ENCODE results near the gene FKBP8. TPM values are rescaled to one million over a fixed set of nuclear protein-coding genes. Genes with fewer than 3 reads are reported as not detected.
"Not testable (repeated sequence)": the region's sequence is repeated elsewhere in the genome, so short reads cannot be mapped to it uniquely, and the experiment has no call there.

Gene FKBP8
- total RNA-seq, 1 experiment from 2014 or later: 184 TPM

- Mint-ChIP-seq H3K27ac (ENCODE audit: unreplicated experiment) (no peak overlapping the region), H3K4me3 (ENCODE audit: unreplicated experiment) (no peak overlapping the region), H3K4me1 (ENCODE audit: low read depth, unreplicated experiment) (no peaks in the 10 kb centered on the region), H3K9me3 (ENCODE audit: unreplicated experiment) (no peaks in the 10 kb centered on the region), H3K36me3 (ENCODE audit: insufficient read depth, unreplicated experiment) (peaks cover 9% of the 10 kb centered on the region), H3K27me3 (ENCODE audit: insufficient read depth, unreplicated experiment) (no peaks in the 10 kb centered on the region)
- ChIA-PET POLR2A (no interaction called here), CTCF (no interaction called here)
- Histone ChIP-seq H3K9me3 (no peaks in the 10 kb centered on the region), H3K4me1 (peaks cover 5% of the 10 kb centered on the region), H3K36me3 (ENCODE audit: control insufficient read depth, insufficient read depth, low read length) (no peaks in the 10 kb centered on the region), H3K4me3 (ENCODE audit: low read depth, low read length) (no peak overlapping the region), H3K27me3 (replicated peaks; ENCODE audit: control insufficient read depth, insufficient read depth, low read length) (no peaks in the 10 kb centered on the region)
- intact Hi-C loops (cut with micrococcal nuclease; ENCODE audit: unreplicated experiment): loop anchor here (5.0 kb wide), 3 partner anchors 33 to 48 kb away; partner anchors contain the start of genes KXD1 and UBA52
- TF ChIP-seq CTCF (IDR thresholded peaks at IDR 0.05; ENCODE audit: insufficient read depth in 1 of 2, low read depth in 1 of 2, low read length in 1 of 2, severe bottlenecking in 1 of 2, unreplicated experiment in 1 of 2): no peak
- no peak for DNase-seq
- no TSS peak for BruUV-seq (replicated peaks)
Measured at GRCh38 chr19:18523841-18524240, 19.5 kb downstream of the FKBP8 start.

GRCh38 chr19:18522862-18523440 is 20.4 kb downstream of the FKBP8 start:
- BruUV-seq (replicated peaks): TSS peak; percentile 91
- not testable (repeated sequence) for H3K4me3 ChIP-seq (ENCODE audit: low read depth, low read length)
- H3K27ac Mint-ChIP-seq (ENCODE audit: unreplicated experiment): peak overlapping the region; percentile 89

GRCh38 chr19:18522124-18522861 is 21.1 kb downstream of the FKBP8 start:
- H3K27me3 Mint-ChIP-seq (ENCODE audit: insufficient read depth, unreplicated experiment): no peaks in the 10 kb centered on the region
- H3K27me3 ChIP-seq (replicated peaks; ENCODE audit: control insufficient read depth, insufficient read depth, low read length): no peaks in the 10 kb centered on the region
- H3K36me3 ChIP-seq (ENCODE audit: control insufficient read depth, insufficient read depth, low read length): no peaks in the 10 kb centered on the region
- H3K4me3 Mint-ChIP-seq (ENCODE audit: unreplicated experiment): peak overlapping the region; percentile 81
- BruUV-seq (replicated peaks): no TSS peak
- no peaks in the 10 kb centered on the region for H3K9me3 ChIP-seq
- ChIA-PET POLR2A (interaction anchor here (0.5 to 1.3 kb wide), 3 partner anchors 17 to 67 kb away, joined by 3 to 11 read pairs (median 3); no protein-coding TSS in a partner anchor), CTCF (interaction anchor here (0.5 to 2.8 kb wide), 11 partner anchors 9 to 325 kb away, joined by 3 to 28 read pairs (median 3); partner anchors contain the start of gene KXD1)
- peaks cover 5% of the 10 kb centered on the region for H3K4me1 ChIP-seq
- intact Hi-C loops (cut with micrococcal nuclease; ENCODE audit: unreplicated experiment): loop anchor here (1.0 to 5.0 kb wide), 5 partner anchors 35 to 114 kb away; partner anchors contain the start of genes KXD1, REX1BD and UBA52
- TF ChIP-seq CTCF (IDR thresholded peaks at IDR 0.05; ENCODE audit: insufficient read depth in 1 of 2, low read depth in 1 of 2, low read length in 1 of 2, severe bottlenecking in 1 of 2, unreplicated experiment in 1 of 2): peak; percentile 10 to 14
- peak overlapping the region; percentile 89 for H3K27ac Mint-ChIP-seq (ENCODE audit: unreplicated experiment)
- no peaks in the 10 kb centered on the region for H3K9me3 Mint-ChIP-seq (ENCODE audit: unreplicated experiment)
- peak; percentile 99 to 100 for DNase-seq
- peak overlapping the region; percentile 90 for H3K4me3 ChIP-seq (ENCODE audit: low read depth, low read length)
- peaks cover 9% of the 10 kb centered on the region for H3K36me3 Mint-ChIP-seq (ENCODE audit: insufficient read depth, unreplicated experiment)
- no peaks in the 10 kb centered on the region for H3K4me1 Mint-ChIP-seq (ENCODE audit: low read depth, unreplicated experiment)

More at GRCh38 chr19:18522862-18523440, 20.4 kb downstream of the FKBP8 start:
- not testable (repeated sequence) for H3K9me3 ChIP-seq; H3K36me3 ChIP-seq (ENCODE audit: control insufficient read depth, insufficient read depth, low read length); H3K9me3 Mint-ChIP-seq (ENCODE audit: unreplicated experiment); H3K36me3 Mint-ChIP-seq (ENCODE audit: insufficient read depth, unreplicated experiment); H3K27me3 Mint-ChIP-seq (ENCODE audit: insufficient read depth, unreplicated experiment); DNase-seq; H3K27me3 ChIP-seq (replicated peaks; ENCODE audit: control insufficient read depth, insufficient read depth, low read length); H3K4me1 Mint-ChIP-seq (ENCODE audit: low read depth, unreplicated experiment); H3K4me1 ChIP-seq
- ChIA-PET CTCF (interaction anchor here (0.5 to 2.0 kb wide), 5 partner anchors 8 to 243 kb away, joined by 3 to 6 read pairs (median 3); no protein-coding TSS in a partner anchor), POLR2A (interaction anchor here (0.5 to 1.3 kb wide), 2 partner anchors 22 to 66 kb away, joined by 3 to 11 read pairs; no protein-coding TSS in a partner anchor)
- peak overlapping the region; percentile 81 for H3K4me3 Mint-ChIP-seq (ENCODE audit: unreplicated experiment)
- intact Hi-C loops (cut with micrococcal nuclease; ENCODE audit: unreplicated experiment): loop anchor here (1.0 to 5.0 kb wide), 5 partner anchors 34 to 113 kb away; partner anchors contain the start of genes KXD1, REX1BD and UBA52
